ENCODE measurements around the gene ZSCAN1.
A peak's percentile ranks its signal among the peaks of the same experiment; 100 is the strongest.
"Not testable (repeated sequence)": the region's sequence is repeated elsewhere in the genome, so short reads cannot be mapped to it uniquely, and the experiment has no call there.

The ZSCAN1 gene

DNA sequence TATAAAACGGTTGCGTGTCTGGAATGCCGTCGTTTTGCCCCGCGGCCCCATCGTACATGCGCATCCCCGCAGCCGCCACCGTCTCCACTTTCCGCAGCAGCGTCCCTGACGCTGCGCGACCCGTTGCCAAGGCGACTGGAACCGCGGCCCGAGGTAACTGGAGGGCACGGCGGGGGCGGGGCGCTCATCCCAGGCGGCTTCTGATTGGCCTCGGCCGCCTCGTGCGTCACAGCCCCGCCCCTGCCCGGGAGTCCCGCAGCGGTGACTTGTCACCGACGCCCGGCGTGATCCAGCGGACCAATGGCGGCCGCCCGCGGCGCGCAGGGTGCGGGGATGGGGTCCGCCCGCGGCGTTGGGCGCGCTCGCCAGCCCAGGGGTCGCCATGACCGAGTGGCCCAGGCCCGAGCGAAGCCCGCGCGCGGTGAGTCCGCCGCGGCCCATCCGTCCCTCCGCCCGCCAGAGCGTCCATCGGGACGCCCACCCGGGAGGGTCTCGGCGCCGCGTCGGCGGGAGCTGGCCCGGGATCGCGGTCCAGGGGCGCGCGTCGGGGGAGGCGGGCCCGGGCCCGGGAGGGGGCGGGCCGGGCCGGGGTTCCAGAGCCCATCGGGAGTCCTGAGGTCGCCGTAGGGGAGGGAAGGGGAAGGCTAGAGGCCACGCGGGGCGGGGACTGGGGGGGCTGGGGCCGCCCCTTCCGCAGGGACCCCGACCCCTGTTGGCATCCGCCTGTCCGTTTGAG, at the start of gene ZSCAN1:
ZSCAN1 (plus strand) TSS at position 285 of the 736 bp plus-strand sequence. CDS start 3,812 bp downstream, outside the sequence.
- DNase-seq, result no peak

DNA sequence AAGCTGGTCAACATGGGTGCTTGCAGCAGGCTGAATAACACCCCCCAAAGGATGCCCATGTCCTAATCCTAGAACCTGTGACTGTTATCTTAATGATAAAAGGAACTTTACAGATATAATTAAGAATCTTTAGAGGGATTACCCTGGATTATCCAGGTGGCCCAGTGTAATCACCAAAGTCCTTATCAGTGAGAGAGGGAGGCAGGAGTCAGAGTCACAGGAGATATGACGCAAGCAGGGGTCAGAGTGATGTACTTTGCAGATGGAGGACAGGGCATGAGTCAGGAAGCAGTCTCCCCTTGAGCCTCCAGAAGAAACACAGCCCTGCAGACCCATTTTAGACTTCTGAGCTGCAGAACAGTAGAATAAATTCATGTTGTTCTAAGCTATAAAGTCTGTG, 41.0 kb upstream of the ZSCAN1 start:
- DNase-seq, result no peak

- DNase-seq, result no peak
Measured at GRCh38 chr19:58000677-58001076, 33.1 kb upstream of the ZSCAN1 start.

DNA sequence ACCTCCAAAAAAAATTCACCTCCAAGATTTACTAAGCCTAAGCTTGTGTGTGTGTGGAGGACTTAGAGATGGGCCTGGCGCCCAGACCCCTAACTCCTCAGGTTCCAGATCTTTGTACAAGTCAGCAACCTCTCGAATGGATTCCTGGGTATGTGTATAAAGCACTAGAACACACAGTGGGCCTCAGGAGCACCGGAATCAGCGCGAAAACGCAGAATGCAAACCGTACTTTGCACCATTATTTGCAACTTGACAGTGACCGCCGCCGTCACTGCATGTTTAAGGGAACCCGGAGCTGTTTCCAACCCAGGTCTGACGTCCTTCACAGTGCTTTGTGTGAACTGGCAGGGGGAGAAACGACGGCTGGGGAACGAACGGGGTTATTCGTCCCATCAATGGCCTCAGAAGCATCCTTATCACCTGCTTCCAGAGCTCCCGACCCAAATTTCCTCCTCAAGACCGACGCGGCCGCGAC, 31.9 kb upstream of the ZSCAN1 start:
- DNase-seq, result no peak

- DNase-seq, result peak; percentile 71
Measured at GRCh38 chr19:58002384-58003173, 31.2 kb upstream of the ZSCAN1 start, which contains the start of gene ZNF606. Gene ZNF606, minus strand, starts transcription at chr19:58002820. Its CDS starts 1,501 bp downstream, at chr19:58001319.

GRCh38 chr19:58003174-58003828, 30.5 kb upstream of the ZSCAN1 start:
- no peak for DNase-seq

DNA sequence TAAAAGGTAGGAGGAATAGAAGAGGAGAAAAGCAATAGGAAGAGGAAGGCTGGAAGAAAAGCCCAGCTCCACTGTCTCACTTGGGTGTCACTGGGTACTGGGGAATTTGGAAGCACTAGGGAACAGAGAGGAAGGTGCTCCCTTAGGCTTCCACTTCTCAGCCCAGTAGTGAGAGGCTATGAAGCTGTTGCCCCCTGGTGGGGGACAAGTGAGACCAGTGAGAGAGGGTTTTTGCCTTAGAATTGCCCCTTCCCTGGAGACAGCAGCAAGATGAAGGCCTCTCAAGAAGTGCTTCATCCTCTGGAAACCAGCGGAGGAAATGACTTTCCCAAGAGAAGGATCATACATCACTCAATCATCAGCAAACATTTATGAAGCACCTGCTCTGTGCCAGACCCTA, 26.5 kb upstream of the ZSCAN1 start:
- DNase-seq, result no peak

DNA sequence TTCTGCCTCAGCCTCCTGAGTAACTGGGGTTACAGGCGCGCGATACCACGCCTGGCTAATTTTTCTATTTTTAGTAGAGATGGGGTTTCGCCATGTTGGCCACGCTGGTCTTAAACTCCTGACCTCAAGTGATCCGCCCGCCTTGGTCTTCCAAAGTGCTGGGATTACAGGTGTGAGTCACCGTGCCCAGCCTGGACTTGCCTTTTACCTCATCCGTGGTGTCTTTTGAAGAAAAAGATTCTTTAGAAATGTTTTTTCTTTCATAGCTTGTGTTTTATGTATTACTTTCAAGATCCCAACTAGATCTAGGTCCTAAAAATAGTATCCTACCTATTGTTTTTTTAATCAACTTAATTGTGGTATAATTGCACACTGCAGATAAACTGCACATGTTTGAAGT, 24.9 kb upstream of the ZSCAN1 start:
- not testable (repeated sequence) for DNase-seq

GRCh38 chr19:58009301-58009665, 24.5 kb upstream of the ZSCAN1 start:
- no peak for DNase-seq

DNA sequence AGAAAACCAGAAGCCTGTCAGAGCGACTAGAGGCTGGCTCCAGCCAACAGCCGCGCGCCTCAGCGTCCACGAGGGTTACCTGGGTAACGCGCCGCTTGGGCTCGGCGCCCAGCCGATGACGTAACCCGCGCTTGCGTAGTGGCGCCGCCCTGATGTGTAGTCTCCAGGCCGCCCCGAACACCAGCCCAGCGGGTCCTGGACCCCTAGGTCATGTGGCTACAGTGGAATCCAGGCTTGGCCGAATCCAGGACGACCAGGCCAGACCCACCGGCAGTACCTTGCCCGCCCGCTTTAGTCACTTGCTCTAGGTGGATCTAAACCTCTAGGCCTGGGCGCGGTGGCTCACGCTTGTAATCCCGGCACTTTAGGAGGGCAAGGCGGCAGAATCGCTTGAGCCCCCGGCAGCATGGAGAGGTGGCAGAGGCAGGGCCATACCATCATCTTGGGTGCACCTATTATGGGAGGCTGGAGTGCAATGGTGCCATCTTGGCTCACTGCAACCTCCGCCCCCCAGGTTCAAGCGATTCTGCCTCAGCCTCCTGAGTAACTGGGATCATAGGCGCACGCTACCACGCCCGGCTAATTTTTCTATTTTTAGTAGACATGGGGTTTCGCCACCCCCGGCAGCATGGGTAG, 24.0 kb upstream of the ZSCAN1 start:
- no peak for DNase-seq

- DNase-seq, result no peak
Measured at GRCh38 chr19:58010507-58010906, 23.3 kb upstream of the ZSCAN1 start.

DNA sequence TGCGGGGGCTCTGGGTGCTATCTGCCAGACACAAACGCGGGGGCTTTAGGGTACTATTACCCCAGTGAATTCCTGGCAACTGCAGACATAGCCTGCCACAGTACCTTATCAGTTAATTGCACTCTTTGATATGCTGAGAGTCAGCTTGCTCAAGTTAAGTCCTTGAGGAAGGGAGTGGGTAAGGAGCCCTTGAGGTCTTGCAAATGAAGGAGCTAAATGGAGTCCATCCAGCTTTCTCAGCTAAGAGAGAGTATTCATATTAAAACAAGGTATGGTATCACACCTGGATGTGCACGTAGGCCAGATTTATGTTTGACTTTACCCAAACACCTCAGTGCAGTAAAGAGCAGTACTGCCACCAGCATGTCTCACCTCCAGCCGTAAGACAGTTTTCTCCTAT, 19.7 kb upstream of the ZSCAN1 start:
- DNase-seq, result no peak

DNA sequence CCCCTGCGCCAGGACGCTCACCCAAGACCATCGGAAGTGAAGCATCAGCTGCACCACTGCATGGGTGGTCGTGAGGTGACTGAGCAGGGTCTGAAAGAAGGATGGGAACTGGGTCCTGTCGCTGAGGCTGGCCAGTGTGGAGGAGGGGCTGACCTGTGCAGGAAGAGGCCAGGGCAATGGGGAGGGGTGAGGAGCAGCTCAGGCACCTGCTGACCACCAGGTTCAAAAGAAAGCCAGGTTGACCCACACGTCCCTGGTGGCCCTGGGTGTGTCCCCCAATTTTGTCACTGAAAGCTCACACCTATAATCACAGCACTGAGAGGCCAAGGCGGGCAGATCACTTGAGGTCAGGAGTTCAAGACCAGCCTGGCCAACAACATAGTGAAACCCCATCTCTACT, 13.7 kb upstream of the ZSCAN1 start:
- no peak for DNase-seq

- no peak for DNase-seq
Measured at GRCh38 chr19:58021541-58022282, 12.1 kb upstream of the ZSCAN1 start.

DNA sequence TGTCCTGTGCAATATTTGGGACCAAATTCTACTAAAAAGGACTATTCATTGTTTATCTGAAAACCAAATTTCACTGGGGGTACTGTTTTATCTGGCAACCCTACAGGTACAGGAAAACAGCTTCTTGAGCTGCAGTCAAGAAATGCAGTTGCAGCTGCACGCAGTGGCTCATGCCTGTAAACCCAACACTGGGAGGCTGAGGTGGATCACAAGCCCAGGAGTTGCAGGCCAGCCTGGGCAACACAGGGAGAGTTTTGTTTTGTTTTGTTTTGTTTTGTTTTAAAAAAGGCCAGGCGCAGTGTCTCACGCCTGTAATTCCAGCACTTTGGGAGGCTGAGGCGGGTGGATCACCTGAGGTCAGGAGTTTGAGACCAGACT, 11.6 kb upstream of the ZSCAN1 start:
- no peak for DNase-seq

GRCh38 chr19:58024661-58025060, 9.2 kb upstream of the ZSCAN1 start:
- no peak for DNase-seq

GRCh38 chr19:58034477-58034793, 610 bp downstream of the ZSCAN1 start:
- DNase-seq, result no peak

GRCh38 chr19:58035863-58036262, 2.0 kb downstream of the ZSCAN1 start:
- no peak for DNase-seq

- no peak for DNase-seq
Measured at GRCh38 chr19:58037927-58038687, 4.3 kb downstream of the ZSCAN1 start.

DNA sequence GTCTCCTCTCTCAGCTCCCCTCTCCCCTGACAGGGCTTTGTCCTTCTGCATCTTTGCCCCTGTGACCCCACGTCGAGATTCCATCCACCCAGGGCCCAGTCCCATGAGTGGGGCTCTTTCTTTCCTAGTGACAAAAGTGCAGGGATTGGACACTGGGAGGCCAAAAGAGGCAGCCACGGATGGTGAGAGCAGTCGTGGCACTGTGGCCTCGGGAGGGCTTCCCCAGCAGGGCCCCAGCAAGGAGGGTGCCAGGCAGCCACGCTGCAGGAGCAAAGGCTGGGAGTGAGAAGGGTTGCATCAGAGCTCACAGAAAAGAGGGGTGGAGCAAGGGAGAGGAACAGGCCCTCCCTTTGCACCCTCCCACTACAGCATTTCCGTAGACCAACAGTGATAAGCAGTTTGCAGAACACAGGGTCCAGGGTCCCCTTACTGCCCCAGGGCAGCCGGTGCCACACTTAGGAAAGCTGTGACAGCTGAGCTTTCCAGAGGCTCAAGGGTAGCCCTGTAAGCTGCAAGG, 4.9 kb downstream of the ZSCAN1 start:
- DNase-seq, result no peak

GRCh38 chr19:58040751-58041525, 7.1 kb downstream of the ZSCAN1 start:
- no peak for DNase-seq

Data from DMS153 (cell line).